Measurements from ENCODE around the gene ALDH1L2. TPM values are rescaled to one million over a fixed set of nuclear protein-coding genes. Genes with fewer than 3 reads are reported as not detected.

Gene ALDH1L2
- total RNA-seq, 4 donors from 2014 or later: 0.77 to 21.4 (median 3.0) TPM

GRCh38 chr12:105051981-105052380 is 32.3 kb downstream of the ALDH1L2 start:
- TF ChIP-seq, protein P1, sequence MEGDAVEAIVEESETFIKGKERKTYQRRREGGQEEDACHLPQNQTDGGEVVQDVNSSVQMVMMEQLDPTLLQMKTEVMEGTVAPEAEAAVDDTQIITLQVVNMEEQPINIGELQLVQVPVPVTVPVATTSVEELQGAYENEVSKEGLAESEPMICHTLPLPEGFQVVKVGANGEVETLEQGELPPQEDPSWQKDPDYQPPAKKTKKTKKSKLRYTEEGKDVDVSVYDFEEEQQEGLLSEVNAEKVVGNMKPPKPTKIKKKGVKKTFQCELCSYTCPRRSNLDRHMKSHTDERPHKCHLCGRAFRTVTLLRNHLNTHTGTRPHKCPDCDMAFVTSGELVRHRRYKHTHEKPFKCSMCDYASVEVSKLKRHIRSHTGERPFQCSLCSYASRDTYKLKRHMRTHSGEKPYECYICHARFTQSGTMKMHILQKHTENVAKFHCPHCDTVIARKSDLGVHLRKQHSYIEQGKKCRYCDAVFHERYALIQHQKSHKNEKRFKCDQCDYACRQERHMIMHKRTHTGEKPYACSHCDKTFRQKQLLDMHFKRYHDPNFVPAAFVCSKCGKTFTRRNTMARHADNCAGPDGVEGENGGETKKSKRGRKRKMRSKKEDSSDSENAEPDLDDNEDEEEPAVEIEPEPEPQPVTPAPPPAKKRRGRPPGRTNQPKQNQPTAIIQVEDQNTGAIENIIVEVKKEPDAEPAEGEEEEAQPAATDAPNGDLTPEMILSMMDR (IDR thresholded peaks at IDR 0.05): no peak
- TF ChIP-seq POLR2A (IDR thresholded peaks at IDR 0.05): no peak
- DNase-seq: no peak
- no peaks in the 10 kb centered on the region for H3K9me3 ChIP-seq
- H3K4me1 ChIP-seq: no peaks in the 10 kb centered on the region
- H3K27ac ChIP-seq: no peak overlapping the region
- H3K27me3 ChIP-seq: no peaks in the 10 kb centered on the region
- H3K4me3 ChIP-seq: no peak overlapping the region
- no peaks in the 10 kb centered on the region for H3K36me3 ChIP-seq
- intact Hi-C loops (cut with DNase I; ENCODE audit: low total_unique reads): loop anchor here (10.0 kb wide), 1 partner anchor 677 kb away; no protein-coding TSS in a partner anchor

DNA sequence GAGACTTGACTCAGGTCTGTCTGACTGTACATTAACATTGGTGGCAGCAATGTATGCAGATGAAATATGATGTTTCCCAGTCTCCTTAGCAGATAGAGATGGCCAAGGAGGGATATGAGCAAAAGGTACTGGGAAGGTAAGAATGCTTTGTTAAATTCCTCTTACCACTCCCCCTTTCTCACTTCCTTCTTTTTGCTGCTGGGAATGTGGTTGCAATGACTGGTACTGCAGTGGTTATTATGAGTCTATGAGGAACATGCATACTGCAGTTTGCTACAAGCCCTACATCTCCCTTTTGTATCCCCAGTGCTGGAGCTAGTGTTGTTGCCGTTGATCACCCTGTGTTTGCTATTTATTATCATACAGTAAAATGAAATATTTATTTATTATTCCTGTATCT is 35.9 kb downstream of the ALDH1L2 start:
- intact Hi-C loops (cut with DNase I; ENCODE audit: low total_unique reads): no loop called here
- Histone ChIP-seq H3K27ac (no peak overlapping the region), H3K9me3 (no peaks in the 10 kb centered on the region), H3K36me3 (no peaks in the 10 kb centered on the region), H3K4me1 (no peaks in the 10 kb centered on the region), H3K4me3 (no peak overlapping the region), H3K27me3 (no peaks in the 10 kb centered on the region)
- no peak for TF ChIP-seq POLR2A (IDR thresholded peaks at IDR 0.05)
- TF ChIP-seq, protein P1 (IDR thresholded peaks at IDR 0.05): no peak
- DNase-seq: no peak

GRCh38 chr12:105047308-105047707 is 37.0 kb downstream of the ALDH1L2 start:
- intact Hi-C loops (cut with DNase I; ENCODE audit: low total_unique reads): no loop called here
- Histone ChIP-seq H3K27ac (no peak overlapping the region), H3K9me3 (no peaks in the 10 kb centered on the region), H3K4me1 (no peaks in the 10 kb centered on the region), H3K27me3 (no peaks in the 10 kb centered on the region), H3K4me3 (no peak overlapping the region), H3K36me3 (no peaks in the 10 kb centered on the region)
- no peak for DNase-seq
- no peak for TF ChIP-seq POLR2A (IDR thresholded peaks at IDR 0.05)
- TF ChIP-seq, protein P1 (IDR thresholded peaks at IDR 0.05): no peak

DNA sequence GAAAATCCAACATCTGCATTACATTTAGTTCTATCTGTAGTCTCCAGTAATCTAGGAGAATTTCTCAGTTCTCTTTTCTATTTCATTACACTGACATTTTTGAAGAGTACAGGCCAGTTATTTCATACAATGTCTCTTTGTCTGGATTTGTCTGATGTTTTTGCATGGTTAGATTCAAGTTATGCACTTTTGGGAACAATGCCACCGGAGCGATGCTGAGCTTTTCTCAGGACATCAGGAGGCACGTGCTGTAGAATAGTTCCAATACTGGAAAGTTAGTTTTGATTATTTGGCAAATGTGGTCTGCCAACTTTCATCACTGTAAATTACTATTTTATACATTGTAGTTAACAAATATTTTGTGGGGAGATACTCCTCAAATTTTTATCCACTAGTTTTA is 43.1 kb downstream of the ALDH1L2 start:
- intact Hi-C loops (cut with DNase I; ENCODE audit: low total_unique reads): no loop called here
- TF ChIP-seq, protein P1 (IDR thresholded peaks at IDR 0.05): no peak
- no peak for TF ChIP-seq POLR2A (IDR thresholded peaks at IDR 0.05)
- Histone ChIP-seq H3K4me3 (no peak overlapping the region), H3K9me3 (no peaks in the 10 kb centered on the region), H3K4me1 (no peaks in the 10 kb centered on the region), H3K36me3 (no peaks in the 10 kb centered on the region), H3K27ac (no peak overlapping the region), H3K27me3 (no peaks in the 10 kb centered on the region)
- DNase-seq: no peak

GRCh38 chr12:105040476-105040875 is 43.8 kb downstream of the ALDH1L2 start:
- no peaks in the 10 kb centered on the region for H3K27me3 ChIP-seq
- DNase-seq: no peak
- H3K36me3 ChIP-seq: no peaks in the 10 kb centered on the region
- no peak overlapping the region for H3K27ac ChIP-seq
- H3K4me1 ChIP-seq: no peaks in the 10 kb centered on the region
- intact Hi-C loops (cut with DNase I; ENCODE audit: low total_unique reads): no loop called here
- no peak for TF ChIP-seq POLR2A (IDR thresholded peaks at IDR 0.05)
- TF ChIP-seq, protein P1 (IDR thresholded peaks at IDR 0.05): no peak
- H3K9me3 ChIP-seq: no peaks in the 10 kb centered on the region
- H3K4me3 ChIP-seq: no peak overlapping the region
